GM23338 (cell line): ENCODE results near the gene MYLK.

ENCODE experiments used
- EZH2 ChIP-seq: fragments of 200-600 bp; sonication (generic); IDR thresholded peaks from one replicate; pipeline ENCODE4 v1.8.0; 2017; ENCODE audit warnings: antibody characterized with exemption, mild to moderate bottlenecking, low read depth; ENCODE audit not compliant: unreplicated experiment
- EZH2phosphoT487 ChIP-seq: fragments of 200-600 bp; sonication (generic); IDR thresholded peaks from one replicate; pipeline ENCODE4 v1.8.1; 2018; ENCODE audit warnings: antibody characterized with exemption; ENCODE audit not compliant: unreplicated experiment
- JUNB ChIP-seq: IDR thresholded peaks from one replicate; pipeline ENCODE4 v1.6.1; 2016; ENCODE audit warnings: antibody characterized with exemption; ENCODE audit not compliant: unreplicated experiment
- NANOG ChIP-seq: IDR thresholded peaks from 2 replicates; pipeline ENCODE4 v1.6.1; 2016; ENCODE audit warnings: antibody characterized with exemption, borderline replicate concordance
- POLR2AphosphoS5 ChIP-seq: IDR thresholded peaks from 2 replicates; pipeline ENCODE4 v1.6.1; 2016; ENCODE audit warnings: antibody characterized with exemption, low read depth
- STAT1 ChIP-seq: IDR thresholded peaks from one replicate; pipeline ENCODE4 v1.6.1; 2016; ENCODE audit warnings: antibody characterized with exemption; ENCODE audit not compliant: unreplicated experiment
- ZNF114 ChIP-seq: fragments of 250-450 bp; sonication (Bioruptor Pico); IDR thresholded peaks from 2 replicates; pipeline ENCODE4 v1.5.0; 2020; ENCODE audit warnings: mild to moderate bottlenecking, moderate library complexity
- TF ChIP-seq, protein P1 (sequence below), 2 experiments: fragments of 200-600 bp in 1 of 2; sonication (generic) in 1 of 2; conservative IDR thresholded peaks; 2 replicates each; pipeline versions ENCODE4 v1.5.1 to v1.6.1; 2016 to 2017; ENCODE audit warnings: antibody characterized with exemption in 2 of 2, low read depth in 2 of 2, mild to moderate bottlenecking in 2 of 2, moderate library complexity in 1 of 2
- TF ChIP-seq, protein P2 (sequence below): IDR thresholded peaks from one replicate; pipeline ENCODE4 v1.6.1; 2018; ENCODE audit warnings: antibody characterized with exemption; ENCODE audit not compliant: unreplicated experiment

DNA sequence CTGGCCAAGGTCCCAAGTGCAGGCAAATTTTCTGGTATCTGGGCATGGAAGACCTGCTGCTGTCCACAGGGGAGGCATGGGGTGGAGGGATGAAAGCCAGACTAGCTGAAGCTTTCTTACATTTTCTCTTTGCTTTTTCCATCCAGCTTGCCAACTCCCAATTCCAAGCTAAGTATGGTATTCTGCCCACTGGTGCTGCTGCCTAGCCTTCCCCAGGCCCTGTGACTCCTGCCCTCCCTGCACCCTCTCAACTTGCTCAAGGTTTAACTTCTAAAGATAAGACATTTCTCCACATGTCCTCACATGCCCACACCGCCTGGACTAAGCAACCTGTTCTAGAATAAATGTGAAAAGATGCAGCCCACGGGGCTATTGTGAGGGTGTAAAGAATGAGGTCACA lies 239.8 kb downstream of the MYLK start:
- TF ChIP-seq, protein P1, sequence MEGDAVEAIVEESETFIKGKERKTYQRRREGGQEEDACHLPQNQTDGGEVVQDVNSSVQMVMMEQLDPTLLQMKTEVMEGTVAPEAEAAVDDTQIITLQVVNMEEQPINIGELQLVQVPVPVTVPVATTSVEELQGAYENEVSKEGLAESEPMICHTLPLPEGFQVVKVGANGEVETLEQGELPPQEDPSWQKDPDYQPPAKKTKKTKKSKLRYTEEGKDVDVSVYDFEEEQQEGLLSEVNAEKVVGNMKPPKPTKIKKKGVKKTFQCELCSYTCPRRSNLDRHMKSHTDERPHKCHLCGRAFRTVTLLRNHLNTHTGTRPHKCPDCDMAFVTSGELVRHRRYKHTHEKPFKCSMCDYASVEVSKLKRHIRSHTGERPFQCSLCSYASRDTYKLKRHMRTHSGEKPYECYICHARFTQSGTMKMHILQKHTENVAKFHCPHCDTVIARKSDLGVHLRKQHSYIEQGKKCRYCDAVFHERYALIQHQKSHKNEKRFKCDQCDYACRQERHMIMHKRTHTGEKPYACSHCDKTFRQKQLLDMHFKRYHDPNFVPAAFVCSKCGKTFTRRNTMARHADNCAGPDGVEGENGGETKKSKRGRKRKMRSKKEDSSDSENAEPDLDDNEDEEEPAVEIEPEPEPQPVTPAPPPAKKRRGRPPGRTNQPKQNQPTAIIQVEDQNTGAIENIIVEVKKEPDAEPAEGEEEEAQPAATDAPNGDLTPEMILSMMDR (conservative IDR thresholded peaks at IDR 0.05; ENCODE audit: low read depth in 2 of 2) = no peak
- no peak for TF ChIP-seq JUNB
- TF ChIP-seq EZH2 = no peak
- no peak for TF ChIP-seq ZNF114
- no peak for TF ChIP-seq POLR2AphosphoS5
- no peak for TF ChIP-seq STAT1
- TF ChIP-seq, protein P2, sequence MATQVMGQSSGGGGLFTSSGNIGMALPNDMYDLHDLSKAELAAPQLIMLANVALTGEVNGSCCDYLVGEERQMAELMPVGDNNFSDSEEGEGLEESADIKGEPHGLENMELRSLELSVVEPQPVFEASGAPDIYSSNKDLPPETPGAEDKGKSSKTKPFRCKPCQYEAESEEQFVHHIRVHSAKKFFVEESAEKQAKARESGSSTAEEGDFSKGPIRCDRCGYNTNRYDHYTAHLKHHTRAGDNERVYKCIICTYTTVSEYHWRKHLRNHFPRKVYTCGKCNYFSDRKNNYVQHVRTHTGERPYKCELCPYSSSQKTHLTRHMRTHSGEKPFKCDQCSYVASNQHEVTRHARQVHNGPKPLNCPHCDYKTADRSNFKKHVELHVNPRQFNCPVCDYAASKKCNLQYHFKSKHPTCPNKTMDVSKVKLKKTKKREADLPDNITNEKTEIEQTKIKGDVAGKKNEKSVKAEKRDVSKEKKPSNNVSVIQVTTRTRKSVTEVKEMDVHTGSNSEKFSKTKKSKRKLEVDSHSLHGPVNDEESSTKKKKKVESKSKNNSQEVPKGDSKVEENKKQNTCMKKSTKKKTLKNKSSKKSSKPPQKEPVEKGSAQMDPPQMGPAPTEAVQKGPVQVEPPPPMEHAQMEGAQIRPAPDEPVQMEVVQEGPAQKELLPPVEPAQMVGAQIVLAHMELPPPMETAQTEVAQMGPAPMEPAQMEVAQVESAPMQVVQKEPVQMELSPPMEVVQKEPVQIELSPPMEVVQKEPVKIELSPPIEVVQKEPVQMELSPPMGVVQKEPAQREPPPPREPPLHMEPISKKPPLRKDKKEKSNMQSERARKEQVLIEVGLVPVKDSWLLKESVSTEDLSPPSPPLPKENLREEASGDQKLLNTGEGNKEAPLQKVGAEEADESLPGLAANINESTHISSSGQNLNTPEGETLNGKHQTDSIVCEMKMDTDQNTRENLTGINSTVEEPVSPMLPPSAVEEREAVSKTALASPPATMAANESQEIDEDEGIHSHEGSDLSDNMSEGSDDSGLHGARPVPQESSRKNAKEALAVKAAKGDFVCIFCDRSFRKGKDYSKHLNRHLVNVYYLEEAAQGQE = no peak
- TF ChIP-seq EZH2phosphoT487 = no peak
- TF ChIP-seq NANOG = no peak
